Right renal cortex interstitium (tissue), 3 donors: Measurements from ENCODE around the gene FUZ. TPM values are rescaled to one million over a fixed set of nuclear protein-coding genes. Genes with fewer than 3 reads are reported as not detected.
A peak's percentile ranks its signal among the peaks of the same experiment; 100 is the strongest.

ENCODE experiments used
- DNase-seq, 3 donors: peaks; one replicate each; pipeline ENCODE4 v3.0.0-alpha.2; 2013; ENCODE audit warnings: low read depth in 3 of 3, low spot score in 2 of 3
- polyA plus RNA-seq, 3 donors: library from polyadenylated mRNA; unstranded; fragments of 120-200 nt; gene quantifications; one replicate each; pipeline ENCODE4 v1.2.1, GENCODE V29; 2013; ENCODE audit not compliant: insufficient read length in 3 of 3

The FUZ gene, protein sequence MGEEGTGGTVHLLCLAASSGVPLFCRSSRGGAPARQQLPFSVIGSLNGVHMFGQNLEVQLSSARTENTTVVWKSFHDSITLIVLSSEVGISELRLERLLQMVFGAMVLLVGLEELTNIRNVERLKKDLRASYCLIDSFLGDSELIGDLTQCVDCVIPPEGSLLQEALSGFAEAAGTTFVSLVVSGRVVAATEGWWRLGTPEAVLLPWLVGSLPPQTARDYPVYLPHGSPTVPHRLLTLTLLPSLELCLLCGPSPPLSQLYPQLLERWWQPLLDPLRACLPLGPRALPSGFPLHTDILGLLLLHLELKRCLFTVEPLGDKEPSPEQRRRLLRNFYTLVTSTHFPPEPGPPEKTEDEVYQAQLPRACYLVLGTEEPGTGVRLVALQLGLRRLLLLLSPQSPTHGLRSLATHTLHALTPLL
- polyA plus RNA-seq = 10 to 100 TPM; 29.3 to 37.1 (median 37.0) TPM

DNA sequence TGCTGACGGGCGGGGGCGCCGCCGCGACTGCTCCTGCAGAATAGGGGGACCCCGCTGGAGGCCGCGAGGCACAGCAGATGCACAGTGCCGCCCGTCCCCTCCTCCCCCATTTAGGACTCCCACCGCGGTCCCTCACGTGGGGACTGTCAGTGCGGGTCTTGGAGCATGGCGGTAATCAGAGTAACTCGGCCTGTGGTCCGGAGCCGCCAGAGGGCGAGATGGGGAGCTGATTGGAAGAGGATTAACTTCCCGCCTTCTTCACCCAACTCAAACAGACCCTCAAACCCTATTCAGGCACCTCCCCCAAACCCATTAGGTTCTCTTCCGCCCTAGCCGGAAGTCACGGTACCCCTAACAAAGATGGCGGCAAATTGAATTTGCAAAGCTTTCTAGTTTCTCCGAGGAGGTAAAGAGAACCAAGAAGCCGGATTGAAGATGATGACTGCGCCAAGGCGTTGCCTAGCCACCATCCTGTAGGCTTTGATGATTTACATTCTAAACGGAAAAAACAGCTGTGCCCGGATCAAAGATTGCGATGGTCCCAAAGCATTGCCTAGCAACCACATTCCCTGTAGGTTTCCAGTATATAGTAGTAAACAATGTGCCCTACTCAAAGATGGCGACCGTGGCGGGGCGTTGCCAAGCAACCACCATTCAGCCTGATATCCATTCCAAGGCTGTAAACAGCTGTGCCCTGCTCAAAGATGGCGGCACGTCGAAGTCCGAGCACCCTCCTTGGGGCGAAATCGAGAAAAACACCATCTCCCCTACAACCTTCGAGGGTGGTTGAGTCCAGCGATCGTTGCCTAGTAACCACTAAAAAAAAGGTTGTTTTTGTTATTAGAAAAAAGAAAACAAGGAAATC, at the start of gene FUZ:
Gene FUZ (minus strand): TSS at position 296 of the 865 bp plus-strand sequence. CDS start 186 bp downstream, at position 110.
- peak; percentile 96 to 97 (median 97) for DNase-seq

DNA sequence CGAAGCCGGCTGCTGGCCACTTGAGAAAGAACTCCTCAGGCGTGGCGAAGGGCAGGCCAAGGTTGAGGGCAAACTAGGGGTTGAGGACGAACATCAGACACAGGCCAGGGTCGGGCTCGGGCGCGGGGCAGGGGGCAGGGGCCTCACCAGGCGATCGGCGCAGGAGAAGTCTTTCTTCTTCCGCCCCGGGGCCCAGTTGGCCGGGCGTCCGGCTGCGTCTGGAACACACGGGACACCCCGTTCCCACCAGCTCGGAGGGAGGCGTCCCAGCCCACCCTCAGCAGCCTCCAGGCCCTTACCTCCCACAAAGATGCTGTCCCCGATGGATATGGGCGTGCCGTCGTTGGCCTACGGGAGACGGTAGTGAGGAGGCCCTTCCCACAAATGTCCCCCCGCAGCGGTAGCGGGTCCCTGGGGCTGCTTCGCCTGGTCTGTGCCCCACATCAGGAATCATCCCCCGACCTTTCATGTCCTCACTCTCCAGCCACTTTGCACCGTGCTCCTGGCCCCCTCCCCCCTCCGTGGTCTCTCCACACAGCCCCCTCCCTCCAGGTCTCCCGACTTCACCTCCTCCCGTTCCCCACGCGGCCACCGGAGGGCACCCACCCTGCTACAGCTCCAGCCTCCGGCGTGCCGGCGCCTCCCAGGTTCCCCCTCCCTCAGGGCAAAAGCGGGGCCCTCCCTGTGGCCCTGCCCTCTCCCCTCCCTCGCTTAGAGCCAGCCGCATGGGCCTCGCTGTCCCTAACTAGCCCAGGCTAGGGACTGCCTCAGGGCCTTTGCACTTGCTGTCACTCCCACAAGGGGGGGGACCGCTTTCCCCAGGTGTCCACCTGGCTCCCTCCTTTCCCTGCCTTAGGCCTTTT, 49.5 kb upstream of the FUZ start:
- no peak for DNase-seq

DNA sequence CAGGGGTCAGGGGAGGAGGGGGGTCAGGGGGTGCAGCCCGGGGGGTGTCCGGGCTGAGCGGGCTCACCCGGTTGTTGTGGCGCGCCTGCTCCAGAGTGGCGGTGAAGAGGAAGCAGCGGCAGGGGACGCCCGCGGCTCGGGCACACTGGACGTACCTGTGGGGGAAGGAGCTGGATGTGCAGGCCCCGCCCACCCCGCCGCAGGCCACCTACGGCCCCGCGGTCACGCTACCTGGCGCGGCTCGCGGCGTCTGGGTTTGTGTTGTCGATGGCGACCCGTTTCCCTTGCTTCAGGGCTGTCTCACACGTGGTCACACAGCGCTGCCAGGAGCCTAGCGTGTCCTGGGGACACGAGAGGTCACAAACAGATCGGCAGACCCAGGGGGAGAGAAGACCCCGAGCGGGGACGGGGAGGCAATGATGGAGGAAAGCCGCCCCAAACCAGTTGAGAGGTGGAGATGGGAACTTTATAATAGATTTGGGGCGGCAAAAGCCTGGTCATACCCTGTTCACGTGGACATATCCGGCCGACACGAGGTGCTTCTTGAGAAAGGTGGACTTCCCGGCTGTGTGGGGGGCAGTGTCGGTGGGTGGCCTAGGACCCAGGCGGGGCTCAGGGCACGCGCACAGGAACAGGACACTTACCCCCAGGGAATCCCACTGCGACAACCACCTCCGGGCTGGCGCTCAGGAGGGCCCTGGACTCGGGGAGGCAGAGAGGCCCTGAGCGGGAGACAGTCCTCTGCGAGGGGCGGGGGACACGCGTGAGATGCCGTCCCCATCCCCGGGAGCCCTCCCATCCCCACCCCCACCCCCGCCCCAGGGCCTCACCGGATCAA, 48.7 kb upstream of the FUZ start:
- no peak for DNase-seq

DNA sequence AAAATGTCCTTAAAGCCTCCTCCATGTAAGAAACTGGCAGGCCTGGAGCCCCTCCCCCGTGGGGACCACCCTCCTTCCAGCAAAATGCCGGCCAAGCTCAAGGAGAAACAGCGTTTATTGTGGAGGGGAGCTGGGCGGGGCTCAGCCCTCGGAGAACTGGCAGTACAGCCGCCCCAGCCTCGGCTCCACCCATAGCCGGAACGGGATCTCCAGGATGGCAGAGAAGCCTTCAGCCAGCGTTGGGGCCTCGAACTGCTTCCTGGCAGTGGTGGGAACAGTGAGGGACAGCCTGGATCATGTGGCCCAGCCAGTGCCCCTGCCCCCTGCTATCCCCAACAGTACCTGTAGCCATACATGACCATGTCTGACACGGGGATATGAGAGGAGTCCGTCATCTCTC, 48.0 kb upstream of the FUZ start:
- DNase-seq = no peak

DNA sequence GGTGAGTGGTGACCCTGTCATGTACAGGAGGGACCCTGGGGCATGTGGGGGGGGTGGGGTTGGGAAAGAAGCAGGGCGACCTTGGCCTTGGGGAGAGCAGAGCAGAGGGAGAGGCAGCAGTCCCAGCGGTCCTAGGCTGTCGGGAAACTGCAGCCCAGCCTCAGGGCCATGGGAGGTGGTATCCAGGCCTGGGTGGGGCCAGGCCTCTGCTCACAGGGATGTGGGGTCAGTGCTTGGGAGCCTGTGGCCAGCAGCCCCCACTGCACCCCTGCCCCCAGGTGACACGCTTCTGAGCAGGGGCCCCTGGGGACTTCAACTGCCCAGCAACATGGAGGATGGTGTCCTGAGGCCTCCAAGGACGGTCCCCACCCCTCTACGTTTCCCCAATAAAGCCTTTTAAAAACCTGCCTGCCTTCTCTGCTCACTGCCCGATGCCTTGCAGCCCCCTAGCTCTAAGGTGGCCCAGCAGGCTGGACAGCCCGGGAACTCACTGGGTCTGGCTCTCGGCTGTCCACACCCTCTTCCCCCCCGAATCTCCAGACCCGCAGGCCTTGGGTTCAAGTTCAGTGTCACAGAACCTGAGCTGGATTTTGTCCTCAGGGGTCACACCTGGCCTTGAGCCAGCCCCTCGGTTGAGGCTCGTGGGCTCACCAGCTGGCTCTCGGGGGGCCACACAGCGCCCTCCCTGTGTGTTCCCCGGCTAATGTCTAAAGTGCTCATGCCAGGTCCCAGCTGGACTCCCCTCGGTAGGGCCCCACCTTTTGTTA, 47.4 kb upstream of the FUZ start:
- no peak for DNase-seq

DNA sequence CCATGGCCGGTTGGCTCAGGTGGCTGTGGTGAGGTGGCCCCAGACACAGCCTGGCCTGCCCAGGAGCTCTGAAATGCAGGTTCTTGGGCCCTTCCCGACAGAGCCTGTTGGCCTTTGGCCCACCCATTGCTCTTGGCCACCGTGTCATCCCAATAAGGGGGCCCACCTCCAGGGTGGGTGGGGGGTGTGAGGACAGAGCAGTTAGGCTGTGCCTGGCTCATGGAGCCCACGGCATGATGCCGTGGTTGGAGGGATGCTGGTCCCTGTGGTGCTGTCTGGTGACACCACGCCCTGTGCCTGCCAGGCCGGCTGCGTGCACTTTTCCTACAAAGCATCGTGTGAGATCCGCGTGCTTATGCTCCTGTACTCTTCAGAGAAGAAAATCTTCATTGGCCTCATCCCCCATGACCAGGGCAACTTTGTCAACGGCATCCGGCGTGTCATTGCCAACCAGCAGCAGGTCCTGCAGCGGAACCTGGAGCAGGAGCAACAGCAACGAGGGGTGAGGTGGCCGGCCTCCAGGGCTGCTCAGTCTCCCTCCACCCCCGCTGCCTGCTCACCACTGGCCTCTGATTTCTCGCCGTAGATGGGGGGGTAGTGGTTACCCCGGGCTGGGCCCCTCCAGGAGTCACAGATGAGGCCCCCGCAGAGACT, 46.7 kb upstream of the FUZ start:
- no peak for DNase-seq

DNA sequence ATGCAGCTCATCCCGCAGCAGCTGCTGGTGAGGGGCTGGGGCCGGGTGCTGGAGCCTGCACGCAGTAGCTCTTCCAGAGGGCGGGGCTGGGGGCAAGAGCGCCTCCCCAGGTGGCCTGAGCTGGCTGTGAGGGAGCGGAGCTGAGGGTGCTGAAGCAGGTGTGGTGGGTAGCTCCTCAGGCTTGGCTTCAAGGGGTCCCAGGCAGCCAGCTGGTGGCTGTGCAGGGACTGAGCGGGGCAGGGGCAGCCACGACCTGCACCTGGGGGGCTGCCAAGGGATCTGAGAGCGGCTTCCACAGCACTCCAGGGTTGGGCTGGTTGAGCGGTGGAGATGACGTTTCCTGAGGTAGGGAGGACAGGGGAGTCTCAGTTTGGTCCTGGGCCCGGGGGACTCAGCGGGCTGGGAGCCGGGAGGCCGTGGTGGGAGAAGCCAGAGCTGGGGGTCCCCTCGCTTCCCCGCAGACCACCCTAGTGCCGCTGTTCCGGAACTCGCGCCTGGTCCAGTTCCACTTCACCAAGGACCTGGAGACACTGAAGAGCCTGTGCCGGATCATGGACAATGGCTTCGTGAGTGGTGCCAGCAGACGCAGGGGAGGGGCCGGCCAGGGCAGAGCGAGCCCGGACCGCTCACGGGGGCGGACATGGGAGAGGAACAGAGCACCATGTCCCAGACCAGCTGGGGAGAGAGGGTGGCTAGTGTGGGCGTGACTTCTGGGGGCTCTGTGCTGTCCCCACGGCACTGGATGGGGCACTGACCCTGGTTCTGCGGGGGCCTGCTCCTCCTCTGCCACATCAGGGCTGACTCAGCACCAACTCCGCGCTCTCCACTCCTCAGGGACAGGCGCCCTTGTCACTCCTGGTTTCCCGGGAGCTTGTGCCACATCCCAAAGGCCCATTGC, 45.2 kb upstream of the FUZ start:
- DNase-seq = no peak

DNA sequence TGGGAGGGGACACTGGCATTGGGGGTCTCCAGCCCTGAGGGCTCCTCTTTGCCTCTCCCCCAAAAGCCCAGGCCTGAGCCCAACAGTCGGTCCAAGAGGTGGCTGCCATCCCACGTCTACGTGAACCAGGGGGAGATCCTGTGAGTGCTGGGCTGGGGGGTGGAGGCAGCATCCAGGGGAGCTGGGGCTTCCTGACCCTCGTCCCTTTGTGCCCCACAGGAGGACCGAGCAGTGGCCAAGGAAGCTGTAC, 44.7 kb upstream of the FUZ start:
- DNase-seq = no peak

DNA sequence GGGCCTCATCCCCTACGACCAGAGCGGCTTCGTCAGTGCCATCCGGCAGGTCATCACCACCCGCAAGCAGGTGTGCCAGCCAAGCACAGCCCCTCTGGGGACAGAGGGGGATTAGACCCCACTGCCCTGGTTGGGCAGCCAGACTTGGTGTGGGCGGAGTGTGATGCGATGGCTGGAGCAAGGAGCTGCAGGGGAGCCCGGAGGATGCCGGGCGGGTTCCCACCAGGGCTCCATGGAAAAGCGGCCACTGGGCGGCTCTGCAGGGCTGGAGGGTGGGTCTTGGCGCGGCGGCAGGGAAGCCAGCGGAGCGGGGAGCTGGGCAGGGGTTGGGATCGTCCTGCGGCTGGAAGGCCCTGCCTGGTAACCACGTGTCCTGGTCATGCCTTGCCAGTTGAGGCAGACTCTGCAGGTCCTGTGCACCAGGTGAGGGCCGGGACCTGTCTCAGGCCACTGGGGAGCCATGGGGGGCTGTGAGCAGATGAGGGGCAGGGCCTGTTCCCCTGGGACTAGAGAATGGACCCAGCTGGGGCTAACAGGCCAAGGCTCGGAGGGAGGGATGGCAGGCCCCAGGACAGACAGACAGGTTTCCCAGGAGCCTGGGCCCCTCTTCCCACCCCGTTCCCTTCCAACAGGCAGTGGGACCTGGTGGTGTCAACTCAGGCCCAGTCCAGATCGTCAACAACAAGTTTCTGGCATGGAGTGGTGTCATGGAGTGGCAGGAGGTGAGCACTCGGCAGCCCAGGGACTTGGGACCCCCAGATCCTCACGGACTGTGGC, 44.2 kb upstream of the FUZ start:
- no peak for DNase-seq

DNA sequence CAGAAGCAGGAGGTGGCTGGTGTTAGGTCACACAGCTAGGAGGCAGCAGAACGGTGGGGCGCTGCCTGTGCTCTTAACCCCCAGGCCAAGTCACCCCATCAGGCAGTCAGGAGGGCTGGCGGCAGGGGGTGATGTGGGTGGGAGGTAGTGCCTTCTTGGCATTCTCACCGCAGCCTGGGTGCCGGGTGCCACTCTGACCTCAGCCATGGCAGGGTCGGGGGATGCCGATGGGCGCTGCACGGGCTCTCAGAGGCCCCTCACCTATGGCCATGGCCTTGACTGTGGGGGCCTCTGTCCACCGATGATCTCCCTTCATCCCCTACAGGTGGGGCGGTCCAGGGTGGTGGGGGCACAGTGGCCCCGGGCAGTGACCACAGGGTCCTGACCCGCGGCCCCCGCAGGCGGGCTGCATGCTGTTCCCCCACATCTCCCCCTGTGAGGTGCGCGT, 43.5 kb upstream of the FUZ start:
- DNase-seq = no peak

DNA sequence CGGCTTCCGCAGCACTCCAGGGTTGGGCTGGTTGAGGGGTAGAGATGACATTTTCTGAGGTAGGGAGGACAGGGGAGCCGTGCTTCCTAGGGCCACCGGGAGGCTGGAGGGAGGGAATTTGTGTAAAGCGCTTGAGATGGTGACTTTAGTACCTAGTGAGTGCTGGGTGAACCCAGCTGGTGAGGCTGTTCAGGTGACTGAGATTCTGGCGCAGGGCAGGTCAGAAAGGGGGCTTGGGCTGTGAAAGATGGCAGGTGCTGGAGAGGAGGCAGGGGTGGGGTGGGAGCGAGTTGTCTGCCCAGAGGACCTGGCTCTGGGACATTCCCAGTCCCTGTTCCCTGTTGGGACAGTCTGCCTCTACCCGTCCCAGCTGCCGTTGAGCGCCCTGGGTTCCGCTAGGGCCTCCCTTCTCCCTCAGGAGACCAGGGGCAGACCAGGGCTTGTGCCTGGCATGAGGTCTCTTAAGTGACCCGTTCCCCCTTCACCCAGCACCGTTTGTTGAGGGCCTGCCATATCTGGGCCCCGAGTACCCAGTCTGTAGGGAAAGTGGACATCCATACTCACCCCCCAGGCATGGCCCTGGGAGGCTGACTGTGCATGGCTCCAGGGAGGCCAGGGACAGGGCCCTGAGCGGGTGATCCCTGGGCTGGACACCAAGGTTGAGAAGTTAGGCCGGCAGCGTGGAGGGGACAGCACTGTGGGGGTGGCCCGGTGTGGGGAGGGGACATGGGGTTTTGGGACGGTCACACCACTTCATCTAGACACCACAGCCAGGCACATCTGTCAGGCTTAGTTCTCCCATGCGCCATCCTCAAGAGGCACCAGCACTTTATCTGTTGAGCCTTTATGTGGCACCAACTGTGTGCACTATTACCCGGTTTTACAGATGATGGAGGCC, 42.8 kb upstream of the FUZ start:
- no peak for DNase-seq

DNA sequence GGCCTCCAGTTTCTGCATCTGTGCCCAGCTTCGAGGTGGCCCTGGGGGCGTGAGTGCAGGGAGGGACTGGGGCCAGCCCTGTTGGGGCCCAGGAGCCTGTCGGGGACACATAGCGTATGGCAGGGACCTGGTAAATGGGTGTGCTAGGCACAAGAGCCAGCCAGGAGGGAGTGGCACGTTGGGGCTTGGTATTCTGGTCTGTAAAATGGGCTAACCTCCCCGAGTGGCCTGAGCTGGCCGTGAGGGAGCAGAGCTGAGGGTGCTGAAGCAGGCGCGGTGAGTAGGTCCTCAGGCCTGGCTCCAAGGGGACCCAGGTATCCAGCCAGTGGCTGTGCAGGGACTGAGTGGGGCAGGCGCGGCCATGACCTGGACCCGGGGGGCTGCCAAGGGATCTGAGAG, 42.2 kb upstream of the FUZ start:
- no peak for DNase-seq

DNA sequence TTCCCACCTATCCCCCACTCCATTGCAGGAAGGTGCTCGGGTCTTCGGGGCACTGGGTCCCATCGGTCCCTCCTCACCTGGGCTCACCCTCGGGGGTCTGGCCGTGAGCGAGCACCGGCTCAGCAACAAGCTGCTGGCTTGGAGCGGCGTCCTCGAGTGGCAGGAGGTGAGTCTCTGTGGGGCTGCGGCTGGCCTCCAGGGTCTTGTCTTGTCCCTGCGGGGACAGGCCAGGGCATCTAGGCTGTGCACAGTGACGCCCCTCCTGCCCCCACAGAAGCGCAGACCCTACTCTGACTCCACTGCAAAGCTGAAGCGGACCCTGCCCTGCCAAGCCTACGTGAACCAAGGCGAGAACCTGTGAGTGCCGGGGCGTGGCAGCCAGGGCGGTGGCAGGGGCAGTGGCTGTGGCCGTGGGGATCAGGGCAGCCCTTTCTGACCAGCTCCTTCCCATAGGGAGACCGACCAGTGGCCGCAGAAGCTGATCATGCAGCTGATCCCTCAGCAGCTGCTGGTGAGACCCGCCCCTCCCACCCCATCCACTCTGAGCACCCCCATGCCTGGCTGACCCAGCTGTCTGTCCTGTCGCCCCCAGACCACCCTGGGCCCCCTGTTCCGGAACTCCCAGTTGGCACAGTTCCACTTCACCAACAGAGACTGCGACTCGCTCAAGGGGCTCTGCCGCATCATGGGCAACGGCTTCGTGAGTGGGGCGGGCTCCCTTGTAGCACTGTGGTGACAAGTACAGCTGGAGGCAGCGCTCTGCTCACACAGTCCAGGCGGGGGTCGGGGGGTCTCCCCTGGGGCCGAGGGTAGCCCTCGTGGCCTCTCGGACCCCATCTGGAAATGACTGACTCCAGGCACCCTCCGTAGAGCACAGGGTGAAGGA, 41.5 kb upstream of the FUZ start:
- DNase-seq = no peak

DNA sequence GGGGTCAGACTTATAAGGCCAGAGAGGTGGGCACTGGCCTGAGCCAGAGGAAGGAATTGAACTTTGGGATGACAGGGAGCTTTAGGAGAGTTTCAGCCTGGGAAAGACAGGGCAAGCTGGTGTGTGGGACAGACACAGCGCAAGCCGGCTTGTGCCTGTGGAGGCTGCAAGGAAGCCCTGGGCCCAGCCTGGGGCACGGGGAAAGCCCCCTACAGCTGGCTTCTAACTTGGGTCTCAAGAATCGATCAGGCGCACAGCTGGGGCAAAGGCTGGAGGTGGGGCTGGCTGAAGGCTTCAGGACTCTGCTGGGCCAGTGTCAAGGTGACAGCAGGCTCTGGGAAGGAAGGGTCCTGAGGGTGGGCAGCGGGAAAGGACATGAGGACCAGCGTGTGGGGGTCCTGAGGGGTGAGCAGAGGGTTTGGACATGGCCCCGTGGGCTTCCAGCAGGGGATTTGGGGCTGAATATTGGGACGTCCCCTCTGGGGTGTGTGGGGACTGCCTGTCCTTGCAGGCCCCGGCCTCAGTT, 40.8 kb upstream of the FUZ start:
- DNase-seq = no peak

DNA sequence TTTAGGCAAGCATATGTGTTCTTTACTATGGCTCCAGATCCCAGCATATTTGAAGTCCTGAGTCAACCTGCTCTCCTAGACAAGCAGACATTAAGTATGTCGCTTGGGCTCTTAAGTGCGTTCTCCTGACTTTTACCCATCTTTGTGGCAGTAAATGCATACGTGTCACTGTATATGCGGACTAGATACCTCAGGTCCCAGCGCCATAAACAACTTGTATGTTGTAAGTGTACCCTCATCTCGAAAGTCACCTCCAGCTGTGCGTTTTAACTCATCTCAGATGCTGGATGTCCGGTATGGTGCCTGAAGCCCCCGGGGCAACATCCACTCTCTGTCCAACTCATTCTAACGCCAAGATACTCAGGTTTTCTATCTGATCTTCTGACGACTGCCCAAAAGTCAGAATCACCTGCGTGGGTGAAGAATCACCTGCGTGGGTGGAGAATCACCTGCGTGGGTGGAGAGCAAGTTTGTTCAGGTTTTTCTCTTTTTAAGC, 39.6 kb upstream of the FUZ start:
- no peak for DNase-seq
